ENCODE measurements around the gene AGAP1. TPM values are rescaled to one million over a fixed set of nuclear protein-coding genes. Genes with fewer than 3 reads are reported as not detected.

AGAP1 gene
- total RNA-seq, 1 experiment from 2014 or later: 56.4 TPM

GRCh38 chr2:235770909-235771820 lies 277.3 kb downstream of the AGAP1 start:
- TF ChIP-seq CTCF (IDR thresholded peaks at IDR 0.05; ENCODE audit: unreplicated experiment): no peak
- CTCF ChIA-PET: interaction anchor here (0.5 to 0.7 kb wide), 2 partner anchors 39 to 121 kb away, joined by 3 read pairs; no protein-coding TSS in a partner anchor
- H3K27me3 Mint-ChIP-seq (ENCODE audit: unreplicated experiment): no peaks in the 10 kb centered on the region

GRCh38 chr2:235773188-235773928 lies 279.5 kb downstream of the AGAP1 start:
- intact Hi-C loops (cut with micrococcal nuclease; ENCODE audit: unreplicated experiment): no loop called here
- H3K36me3 Mint-ChIP-seq (ENCODE audit: insufficient read depth, unreplicated experiment): peaks cover 31% of the 10 kb centered on the region
- no peaks in the 10 kb centered on the region for H3K27me3 Mint-ChIP-seq (ENCODE audit: unreplicated experiment)
- no peak for TF ChIP-seq CTCF (IDR thresholded peaks at IDR 0.05; ENCODE audit: unreplicated experiment)
- no peak overlapping the region for H3K4me3 Mint-ChIP-seq (ENCODE audit: low read depth, unreplicated experiment)
- no peak for DNase-seq
- no peak overlapping the region for H3K27ac Mint-ChIP-seq (ENCODE audit: unreplicated experiment)
- no peaks in the 10 kb centered on the region for H3K4me1 Mint-ChIP-seq (ENCODE audit: low read depth, unreplicated experiment)
- BruUV-seq (replicated peaks): no TSS peak
- CTCF ChIA-PET: no interaction called here
- H3K9me3 Mint-ChIP-seq (ENCODE audit: low read depth, unreplicated experiment): no peaks in the 10 kb centered on the region

More at GRCh38 chr2:235770909-235771820, 277.3 kb downstream of the AGAP1 start:
- no TSS peak for BruUV-seq (replicated peaks)
- Mint-ChIP-seq H3K36me3 (ENCODE audit: insufficient read depth, unreplicated experiment) (peaks cover 45% of the 10 kb centered on the region), H3K4me1 (ENCODE audit: low read depth, unreplicated experiment) (no peaks in the 10 kb centered on the region), H3K9me3 (ENCODE audit: low read depth, unreplicated experiment) (no peaks in the 10 kb centered on the region), H3K27ac (ENCODE audit: unreplicated experiment) (no peak overlapping the region), H3K4me3 (ENCODE audit: low read depth, unreplicated experiment) (no peak overlapping the region)
- intact Hi-C loops (cut with micrococcal nuclease; ENCODE audit: unreplicated experiment): no loop called here
- DNase-seq: no peak

- CTCF ChIA-PET: no interaction called here
- H3K9me3 Mint-ChIP-seq (ENCODE audit: low read depth, unreplicated experiment): no peaks in the 10 kb centered on the region
- intact Hi-C loops (cut with micrococcal nuclease; ENCODE audit: unreplicated experiment): no loop called here
- no peak for TF ChIP-seq CTCF (IDR thresholded peaks at IDR 0.05; ENCODE audit: unreplicated experiment)
- no peak overlapping the region for H3K4me3 Mint-ChIP-seq (ENCODE audit: low read depth, unreplicated experiment)
- peaks cover 36% of the 10 kb centered on the region for H3K36me3 Mint-ChIP-seq (ENCODE audit: insufficient read depth, unreplicated experiment)
- H3K4me1 Mint-ChIP-seq (ENCODE audit: low read depth, unreplicated experiment): no peaks in the 10 kb centered on the region
- DNase-seq: no peak
- no peaks in the 10 kb centered on the region for H3K27me3 Mint-ChIP-seq (ENCODE audit: unreplicated experiment)
- no TSS peak for BruUV-seq (replicated peaks)
- H3K27ac Mint-ChIP-seq (ENCODE audit: unreplicated experiment): no peak overlapping the region
Observed at GRCh38 chr2:235774153-235774870, 280.5 kb downstream of the AGAP1 start.

- intact Hi-C loops (cut with micrococcal nuclease; ENCODE audit: unreplicated experiment): no loop called here
Observed at GRCh38 chr2:235776531-235776930, 282.7 kb downstream of the AGAP1 start.

More at GRCh38 chr2:235776531-235776930, 282.7 kb downstream of the AGAP1 start:
- no peak overlapping the region for H3K4me3 Mint-ChIP-seq (ENCODE audit: low read depth, unreplicated experiment)
- CTCF ChIA-PET: no interaction called here
- H3K27me3 Mint-ChIP-seq (ENCODE audit: unreplicated experiment): no peaks in the 10 kb centered on the region
- H3K27ac Mint-ChIP-seq (ENCODE audit: unreplicated experiment): no peak overlapping the region
- no peaks in the 10 kb centered on the region for H3K4me1 Mint-ChIP-seq (ENCODE audit: low read depth, unreplicated experiment)
- no peaks in the 10 kb centered on the region for H3K9me3 Mint-ChIP-seq (ENCODE audit: low read depth, unreplicated experiment)
- DNase-seq: no peak
- peaks cover 27% of the 10 kb centered on the region for H3K36me3 Mint-ChIP-seq (ENCODE audit: insufficient read depth, unreplicated experiment)
- no peak for TF ChIP-seq CTCF (IDR thresholded peaks at IDR 0.05; ENCODE audit: unreplicated experiment)
- no TSS peak for BruUV-seq (replicated peaks)

Measured in Calu3 (cell line).